Gastroesophageal sphincter (tissue), 4 donors: Measurements from ENCODE around the gene CCDC197. TPM values are rescaled to one million over a fixed set of nuclear protein-coding genes. Genes with fewer than 3 reads are reported as not detected.

Experiments used
- ATAC-seq: fragments of 150-250 bp; one replicate; pipeline ENCODE4 v1.9.1; 2016; ENCODE audit warnings: mild to moderate bottlenecking, moderate library complexity
- H3K27ac ChIP-seq, 4 donors: fragments of 200-600 bp; sonication (generic) in 3 of 4; 1 replicate in 3 of 4; 2 replicates in 1 of 4; pipeline ENCODE4 v1.5.1; 2016 to 2019
- H3K27me3 ChIP-seq: fragments of 200-600 bp; sonication (generic); one replicate; pipeline ENCODE4 v1.5.1; 2019
- H3K36me3 ChIP-seq, 2 donors: fragments of 200-600 bp; sonication (generic); one replicate each; pipeline ENCODE4 v1.5.1; 2019; ENCODE audit warnings: control low read depth in 1 of 2
- H3K4me1 ChIP-seq, 3 donors: fragments of 200-600 bp; sonication (generic); 1 replicate in 2 of 3; 2 replicates in 1 of 3; pipeline ENCODE4 v1.5.1; 2016 to 2019; ENCODE audit warnings: control low read depth in 2 of 3
- H3K4me3 ChIP-seq, 2 donors: fragments of 200-600 bp; sonication (generic); one replicate each; pipeline ENCODE4 v1.5.1; 2019; ENCODE audit warnings: mild to moderate bottlenecking in 1 of 2, moderate library complexity in 1 of 2
- H3K9me3 ChIP-seq, 3 donors: fragments of 200-600 bp; sonication (generic); one replicate each; pipeline ENCODE4 v1.5.1; 2017 to 2019; ENCODE audit warnings: control low read depth in 2 of 3
- EP300 ChIP-seq: sonication (generic); formaldehyde crosslinking; IDR thresholded peaks from one replicate; pipeline ENCODE4 v1.6.1; 2017; ENCODE audit warnings: antibody characterized with exemption, mild to moderate bottlenecking
- POLR2A ChIP-seq, 2 donors: fragments of 450-650 bp; IDR thresholded peaks; one replicate each; pipeline ENCODE4 v1.6.1; 2017; ENCODE audit warnings: antibody characterized with exemption in 2 of 2, mild to moderate bottlenecking in 2 of 2, moderate library complexity in 1 of 2
- POLR2AphosphoS5 ChIP-seq: sonication (generic); formaldehyde crosslinking; IDR thresholded peaks from one replicate; pipeline ENCODE4 v1.6.1; 2017; ENCODE audit warnings: antibody characterized with exemption
- WGBS, 2 donors: methylation state at CpG; one replicate each; pipeline ENCODE4 v1.1.5; 2018; ENCODE audit warnings: low coverage in 1 of 2; 5-methylcytosine and 5-hydroxymethylcytosine counted together
- total RNA-seq, 4 donors: library from RNA; depleted of rRNA; stranded (reverse); fragments of >200 nt; gene quantifications; one replicate each; pipeline ENCODE4 v1.1.0, GENCODE V29; 2016
- TF ChIP-seq, protein P1 (sequence below), 4 experiments: fragments of 200-600 bp in 2 of 4; fragments of 450-650 bp in 2 of 4; sonication (generic) in 1 of 4; IDR thresholded peaks; one replicate each; pipeline ENCODE4 v1.5.1; 2017 to 2019; ENCODE audit warnings: antibody characterized with exemption in 4 of 4, mild to moderate bottlenecking in 2 of 4, moderate library complexity in 2 of 4

The CCDC197 gene
- total RNA-seq, 4 donors from 2014 or later: not detected

DNA sequence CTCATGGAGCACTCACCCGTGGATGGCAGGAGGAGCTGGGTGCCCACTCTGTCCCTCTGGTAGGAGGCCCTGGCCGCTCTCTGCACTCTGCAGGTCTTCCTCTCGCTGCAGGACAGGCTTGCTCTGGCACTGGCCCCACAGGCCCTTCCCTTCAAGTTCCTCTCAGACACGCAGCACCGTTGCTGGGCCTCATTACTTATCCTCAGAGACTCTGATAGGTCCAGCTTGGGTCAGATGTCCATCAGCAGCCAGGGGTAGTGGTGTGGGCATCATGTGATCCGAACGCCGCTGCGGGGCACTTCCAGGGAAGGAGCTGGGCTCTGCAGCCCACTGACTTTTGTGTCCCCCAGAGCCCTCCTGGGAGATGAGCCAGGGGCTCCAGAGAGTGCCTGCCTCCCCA is 40.9 kb downstream of the CCDC197 start:
- no peak for ATAC-seq
- WGBS, 2 donors: 79% methylated on average over 3 of the region's 9 CpGs; no CpG with 5 or more reads in 1 of the 2 donors
- no peaks in the 10 kb centered on the region for H3K9me3 ChIP-seq
- H3K4me1 ChIP-seq: peaks cover 0 to 12% (median 0%) of the 10 kb centered on the region in 3 donors
- H3K27ac ChIP-seq: no peak overlapping the region
- no peak overlapping the region for H3K4me3 ChIP-seq
- no peaks in the 10 kb centered on the region for H3K27me3 ChIP-seq
- TF ChIP-seq EP300 (no peak), POLR2A (IDR thresholded peaks at IDR 0.05) (no peak), POLR2AphosphoS5 (no peak)
- TF ChIP-seq, protein P1, sequence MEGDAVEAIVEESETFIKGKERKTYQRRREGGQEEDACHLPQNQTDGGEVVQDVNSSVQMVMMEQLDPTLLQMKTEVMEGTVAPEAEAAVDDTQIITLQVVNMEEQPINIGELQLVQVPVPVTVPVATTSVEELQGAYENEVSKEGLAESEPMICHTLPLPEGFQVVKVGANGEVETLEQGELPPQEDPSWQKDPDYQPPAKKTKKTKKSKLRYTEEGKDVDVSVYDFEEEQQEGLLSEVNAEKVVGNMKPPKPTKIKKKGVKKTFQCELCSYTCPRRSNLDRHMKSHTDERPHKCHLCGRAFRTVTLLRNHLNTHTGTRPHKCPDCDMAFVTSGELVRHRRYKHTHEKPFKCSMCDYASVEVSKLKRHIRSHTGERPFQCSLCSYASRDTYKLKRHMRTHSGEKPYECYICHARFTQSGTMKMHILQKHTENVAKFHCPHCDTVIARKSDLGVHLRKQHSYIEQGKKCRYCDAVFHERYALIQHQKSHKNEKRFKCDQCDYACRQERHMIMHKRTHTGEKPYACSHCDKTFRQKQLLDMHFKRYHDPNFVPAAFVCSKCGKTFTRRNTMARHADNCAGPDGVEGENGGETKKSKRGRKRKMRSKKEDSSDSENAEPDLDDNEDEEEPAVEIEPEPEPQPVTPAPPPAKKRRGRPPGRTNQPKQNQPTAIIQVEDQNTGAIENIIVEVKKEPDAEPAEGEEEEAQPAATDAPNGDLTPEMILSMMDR (IDR thresholded peaks at IDR 0.05): no peak
- no peaks in the 10 kb centered on the region for H3K36me3 ChIP-seq

DNA sequence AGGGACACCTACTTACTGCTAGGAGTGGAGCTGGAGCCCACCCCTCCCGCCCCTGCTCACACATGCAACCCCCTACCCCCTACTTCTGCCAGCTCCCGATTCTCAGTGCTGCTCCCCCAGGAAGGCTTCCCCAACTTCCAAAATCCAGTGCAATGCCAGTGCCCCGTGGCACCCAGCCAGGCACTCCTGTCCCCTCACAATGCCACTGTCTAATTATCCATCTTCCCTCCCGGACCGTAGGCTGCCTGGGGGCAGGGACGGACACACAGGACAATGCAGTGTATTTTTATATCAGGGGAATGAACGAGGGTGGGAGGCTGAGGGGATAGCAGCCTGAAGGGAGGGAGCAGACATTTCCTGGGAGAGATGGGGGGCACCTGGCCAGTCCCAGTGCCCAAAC is 41.4 kb downstream of the CCDC197 start:
- TF ChIP-seq, protein P1 (IDR thresholded peaks at IDR 0.05): no peak
- TF ChIP-seq EP300 (no peak), POLR2A (IDR thresholded peaks at IDR 0.05) (no peak)
- no CpG with 5 or more reads among the region's 7 CpGs for WGBS, 2 donors
- Histone ChIP-seq H3K4me1 (peaks cover 0 to 12% (median 0%) of the 10 kb centered on the region in 3 donors), H3K27me3 (no peaks in the 10 kb centered on the region), H3K36me3 (peaks cover 0 to 3% of the 10 kb centered on the region in 2 donors), H3K4me3 (no peak overlapping the region), H3K27ac (no peak overlapping the region), H3K9me3 (no peaks in the 10 kb centered on the region)
- no peak for ATAC-seq

DNA sequence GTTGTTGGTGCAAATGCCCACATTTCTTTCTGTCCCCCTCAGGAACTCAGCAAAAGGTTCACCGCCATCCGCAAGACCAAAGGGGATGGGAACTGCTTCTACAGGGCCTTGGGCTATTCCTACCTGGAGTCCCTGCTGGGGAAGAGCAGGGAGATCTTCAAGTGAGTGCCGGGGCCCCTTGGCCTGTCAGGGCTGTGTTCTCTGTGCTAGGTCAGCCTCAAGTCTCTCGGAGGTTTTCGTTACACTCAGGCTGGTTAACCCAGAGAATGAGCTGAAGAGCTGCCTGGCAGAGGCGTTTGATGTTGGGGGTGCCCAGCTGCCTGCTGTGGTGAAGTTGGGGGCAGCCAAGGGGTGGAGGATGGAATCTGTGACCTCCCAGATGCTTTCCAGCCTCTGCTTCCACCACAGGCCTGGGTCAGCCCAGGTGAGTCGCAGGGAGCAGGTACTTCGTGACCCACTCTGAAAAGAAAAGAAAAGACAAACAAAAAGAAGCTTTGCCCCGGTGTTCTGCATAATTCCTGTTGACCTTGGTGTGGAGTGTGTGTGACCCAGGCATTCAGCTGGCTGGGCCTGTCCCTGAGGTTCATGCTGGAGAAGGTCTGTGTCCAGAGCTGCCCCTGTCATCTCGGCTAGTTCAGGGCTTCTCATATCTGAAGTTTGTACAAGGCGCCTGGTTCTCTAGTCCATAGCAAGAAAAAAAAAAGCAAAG is 42.0 kb downstream of the CCDC197 start:
- WGBS, 2 donors: 100% methylated on average over 1 to 2 of the region's 11 CpGs
- peaks cover 0 to 12% (median 0%) of the 10 kb centered on the region in 3 donors for H3K4me1 ChIP-seq
- H3K9me3 ChIP-seq: no peaks in the 10 kb centered on the region
- no peak overlapping the region for H3K4me3 ChIP-seq
- H3K27ac ChIP-seq: no peak overlapping the region
- TF ChIP-seq POLR2A (IDR thresholded peaks at IDR 0.05): no peak
- no peaks in the 10 kb centered on the region for H3K27me3 ChIP-seq
- no peak for ATAC-seq
- peaks cover 0 to 8% of the 10 kb centered on the region in 2 donors for H3K36me3 ChIP-seq

DNA sequence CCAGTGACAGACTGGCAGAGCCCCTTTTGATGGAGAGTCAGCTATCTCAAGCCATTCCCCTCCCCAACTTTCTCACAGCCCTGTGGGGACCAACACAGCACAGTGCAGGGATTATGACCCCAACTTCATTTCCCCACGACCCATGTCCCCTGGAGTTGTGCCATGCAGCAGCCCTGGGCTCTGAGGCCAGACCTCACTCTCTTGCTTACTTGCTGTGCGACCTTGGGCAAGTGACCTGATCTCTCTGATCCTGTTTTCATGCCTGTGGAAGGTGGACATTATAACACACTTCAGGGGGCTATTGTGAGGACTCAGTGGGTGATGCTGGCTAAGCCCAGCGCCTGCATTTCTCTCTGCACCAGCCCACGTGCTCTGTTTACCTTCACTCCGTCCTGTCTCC is 43.1 kb downstream of the CCDC197 start:
- 80 to 91% methylated on average over 1 to 4 of the region's 5 CpGs for WGBS, 2 donors

DNA sequence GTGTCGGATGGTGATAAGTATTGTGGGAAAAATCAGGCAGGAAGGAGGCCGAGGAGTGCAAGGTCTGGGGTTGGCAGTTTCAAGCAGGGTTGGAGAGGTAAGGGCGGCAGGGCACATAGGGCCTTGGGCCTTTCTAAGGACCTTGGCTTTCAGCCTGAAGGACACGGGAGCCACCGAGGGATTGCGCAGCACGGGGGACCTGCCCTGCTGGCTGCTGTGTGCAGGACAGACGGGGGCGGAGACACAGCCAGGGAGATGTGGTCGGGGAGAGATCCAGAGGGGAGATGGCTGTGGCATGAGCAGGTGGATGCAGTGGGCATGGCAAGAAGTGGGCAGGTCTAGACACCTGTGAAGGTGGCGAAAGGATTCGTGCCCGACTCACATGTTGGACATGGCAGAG is 43.7 kb downstream of the CCDC197 start:
- Histone ChIP-seq H3K4me3 (no peak overlapping the region), H3K9me3 (no peaks in the 10 kb centered on the region), H3K36me3 (peaks cover 0 to 26% of the 10 kb centered on the region in 2 donors), H3K27me3 (no peaks in the 10 kb centered on the region), H3K27ac (no peak overlapping the region), H3K4me1 (peaks cover 0 to 12% (median 0%) of the 10 kb centered on the region in 3 donors)
- TF ChIP-seq EP300 (no peak), POLR2AphosphoS5 (no peak), POLR2A (IDR thresholded peaks at IDR 0.05) (no peak)
- TF ChIP-seq, protein P1 (IDR thresholded peaks at IDR 0.05): no peak
- ATAC-seq: no peak
- 94 to 96% methylated on average over 10 to 13 of the region's 13 CpGs for WGBS, 2 donors

More for the DNA sequence above, 43.1 kb downstream of the CCDC197 start:
- Histone ChIP-seq H3K27ac (no peak overlapping the region), H3K9me3 (no peaks in the 10 kb centered on the region), H3K4me1 (peaks cover 0 to 12% (median 0%) of the 10 kb centered on the region in 3 donors), H3K36me3 (peaks cover 0 to 20% of the 10 kb centered on the region in 2 donors), H3K27me3 (no peaks in the 10 kb centered on the region), H3K4me3 (no peak overlapping the region)
- no peak for ATAC-seq
- TF ChIP-seq, protein P1 (IDR thresholded peaks at IDR 0.05): no peak
- TF ChIP-seq EP300 (no peak), POLR2A (IDR thresholded peaks at IDR 0.05) (no peak), POLR2AphosphoS5 (no peak)
